A549 treated with DMSO at 1 μM for 4 hours (cell line): Measurements from ENCODE around the gene OR2M5. TPM values are rescaled to one million over a fixed set of nuclear protein-coding genes. Genes with fewer than 3 reads are reported as not detected.

Experiments used
- total RNA-seq: library from RNA; stranded (reverse); fragments of 200-300 nt; extraction: Qiagen RNA extraction; gene quantifications from 5 replicates; pipeline ENCODE4 v1.2.3, GENCODE V29; 2022; ENCODE audit warnings: low read depth

OR2M5 gene, protein sequence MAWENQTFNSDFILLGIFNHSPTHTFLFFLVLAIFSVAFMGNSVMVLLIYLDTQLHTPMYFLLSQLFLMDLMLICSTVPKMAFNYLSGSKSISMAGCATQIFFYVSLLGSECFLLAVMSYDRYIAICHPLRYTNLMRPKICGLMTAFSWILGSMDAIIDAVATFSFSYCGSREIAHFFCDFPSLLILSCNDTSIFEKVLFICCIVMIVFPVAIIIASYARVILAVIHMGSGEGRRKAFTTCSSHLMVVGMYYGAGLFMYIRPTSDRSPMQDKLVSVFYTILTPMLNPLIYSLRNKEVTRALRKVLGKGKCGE
- not detected in 5 replicates for total RNA-seq

GRCh38 chr1:248144513-248145198, at the start of gene OR2M5:
TSS of gene OR2M5 (plus strand) at chr1:248145148. CDS start at chr1:248145148, 0 bp downstream.

DNA sequence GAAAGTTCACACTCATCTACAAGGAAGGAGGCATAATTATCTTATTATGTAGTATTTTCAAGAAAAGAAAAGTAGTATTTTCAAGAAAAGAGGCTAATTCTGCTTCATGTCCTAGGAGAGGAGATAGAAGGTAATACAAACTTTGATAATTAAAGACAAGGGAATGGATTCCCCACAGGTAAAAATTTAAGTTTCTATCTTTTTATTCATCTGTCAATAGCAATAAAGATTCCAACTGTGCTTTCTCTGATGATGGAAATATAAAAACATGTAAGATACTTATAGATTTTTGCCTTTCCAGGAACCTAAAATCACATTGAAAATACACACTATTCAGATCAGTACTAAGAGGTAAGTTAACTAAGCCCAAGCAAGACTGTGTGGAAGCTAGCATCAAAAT, 29.6 kb downstream of the OR2M5 start, which contains the start of gene OR2M2:
Gene OR2M2, plus strand, starts transcription at position 301 of the 400 bp plus-strand sequence. CDS start 5,165 bp downstream, outside the sequence.

Other genes with a start within 250 kb of the OR2M5 start
- gene OR2W3, start 249.6 kb upstream of the OR2M5 start, total RNA-seq = not detected in 5 replicates
- not detected in 5 replicates for gene OR2T8, start 224.9 kb upstream of the OR2M5 start, total RNA-seq
- gene OR2AJ1, start 220.3 kb upstream of the OR2M5 start, total RNA-seq = not detected in 5 replicates
- gene OR2L8, start 196.3 kb upstream of the OR2M5 start, total RNA-seq = not detected in 5 replicates
- gene OR2AK2, start 179.9 kb upstream of the OR2M5 start, total RNA-seq = not detected in 5 replicates
- gene OR2L5, start 131.5 kb upstream of the OR2M5 start, total RNA-seq = not detected in 5 replicates
- not detected in 5 replicates for gene OR2L2, start 115.1 kb upstream of the OR2M5 start, total RNA-seq
- gene OR2L3, start 98.3 kb upstream of the OR2M5 start, total RNA-seq = not detected in 5 replicates
- not detected in 5 replicates for gene OR2L13, start 50.0 kb upstream of the OR2M5 start, total RNA-seq
- not detected in 5 replicates for gene OR2M2, start 29.7 kb downstream of the OR2M5 start, total RNA-seq
- not detected in 5 replicates for gene OR2M3, start 52.1 kb downstream of the OR2M5 start, total RNA-seq
- gene OR2M4, start 86.3 kb downstream of the OR2M5 start, total RNA-seq = not detected in 5 replicates
- not detected in 5 replicates for gene OR2T33, start 132.8 kb downstream of the OR2M5 start, total RNA-seq
- gene OR2T12, start 158.3 kb downstream of the OR2M5 start, total RNA-seq = not detected in 5 replicates
- not detected in 5 replicates for gene OR2M7, start 179.4 kb downstream of the OR2M5 start, total RNA-seq
- gene OR14C36, start 203.6 kb downstream of the OR2M5 start, total RNA-seq = not detected in 5 replicates
- not detected in 5 replicates for gene OR2T4, start 216.5 kb downstream of the OR2M5 start, total RNA-seq
- gene OR2T6, start 230.6 kb downstream of the OR2M5 start, total RNA-seq = not detected in 5 replicates